ENCODE data around the gene FAM171A1.
"Not testable (repeated sequence)": the region's sequence is repeated elsewhere in the genome, so short reads cannot be mapped to it uniquely, and the experiment has no call there.

Gene FAM171A1

GRCh38 chr10:15278786-15279185, 92.3 kb downstream of the FAM171A1 start:
- DNase-seq: no peak

GRCh38 chr10:15276039-15276438, 95.0 kb downstream of the FAM171A1 start:
- DNase-seq: not testable (repeated sequence)

GRCh38 chr10:15269838-15270237, 101.3 kb downstream of the FAM171A1 start:
- not testable (repeated sequence) for DNase-seq

- no peak for DNase-seq
These were observed 103.6 kb downstream of the FAM171A1 start for GRCh38 chr10:15267496-15267895.

GRCh38 chr10:15266117-15266516, 105.0 kb downstream of the FAM171A1 start:
- DNase-seq: no peak

GRCh38 chr10:15265558-15265957, 105.5 kb downstream of the FAM171A1 start:
- DNase-seq: no peak

GRCh38 chr10:15265056-15265455, 106.0 kb downstream of the FAM171A1 start:
- DNase-seq: no peak

GRCh38 chr10:15263657-15264323, 107.3 kb downstream of the FAM171A1 start:
- DNase-seq: no peak

- no peak for DNase-seq
These were observed 108.9 kb downstream of the FAM171A1 start for GRCh38 chr10:15262036-15262713.

- no peak for DNase-seq
These were observed 112.0 kb downstream of the FAM171A1 start for GRCh38 chr10:15259136-15259535.

GRCh38 chr10:15258255-15258654, 112.8 kb downstream of the FAM171A1 start:
- DNase-seq: no peak

GRCh38 chr10:15255961-15256360, 115.1 kb downstream of the FAM171A1 start:
- no peak for DNase-seq

- peak; percentile 25 for DNase-seq
These were observed 116.1 kb downstream of the FAM171A1 start for GRCh38 chr10:15254808-15255648.

GRCh38 chr10:15253951-15254807, 116.9 kb downstream of the FAM171A1 start:
- no peak for DNase-seq

- no peak for DNase-seq
These were observed 118.7 kb downstream of the FAM171A1 start for GRCh38 chr10:15252396-15252795.

GRCh38 chr10:15251791-15252380, 119.2 kb downstream of the FAM171A1 start:
- no peak for DNase-seq

- DNase-seq: no peak
These were observed 125.6 kb downstream of the FAM171A1 start for GRCh38 chr10:15245530-15245929.

- DNase-seq: no peak
These were observed 126.4 kb downstream of the FAM171A1 start for GRCh38 chr10:15244635-15245197.

- no peak for DNase-seq
These were observed 128.7 kb downstream of the FAM171A1 start for GRCh38 chr10:15242261-15242840.

GRCh38 chr10:15241306-15241705, 129.8 kb downstream of the FAM171A1 start:
- DNase-seq: no peak

GRCh38 chr10:15238555-15239335, 132.3 kb downstream of the FAM171A1 start:
- DNase-seq: no peak

Data from NCI-H1417 treated with DMSO at 0.1 percent for 48 hours (cell line).